IMR-90 (cell line): ENCODE data around the gene ABCC4. TPM values are rescaled to one million over a fixed set of nuclear protein-coding genes. Genes with fewer than 3 reads are reported as not detected.

Source experiments
- ATAC-seq: fragments of 200-7000 bp; cut with Tn5 transposase; 2 replicates; pipeline ENCODE4 v1.9.1; 2020; ENCODE audit warnings: low read depth, mild to moderate bottlenecking, moderate library complexity
- BruUV-seq: library from RNA; stranded (reverse); fragments of 400-500 nt; replicated peaks from 2 replicates; lab custom pipeline; 2021; lab: Mats Ljungman, UMichigan
- CTCF ChIA-PET: fragments of 300-600 bp; formaldehyde crosslinking; extraction: SDS; loops from one replicate; lab custom pipeline; 2021; ENCODE audit warnings: antibody characterized with exemption; lab: Yijun Ruan, JAX
- POLR2A ChIA-PET: fragments of 300-600 bp; sonication (Branson Sonifier 250); formaldehyde crosslinking; loops from one replicate; lab custom pipeline; 2022; ENCODE audit warnings: antibody characterized with exemption; ENCODE audit not compliant: unreplicated experiment; lab: Charles Lee
- DNase-seq: peaks from one replicate; pipeline ENCODE4 v3.0.0; 2013
- H2AFZ ChIP-seq: replicated peaks from 2 replicates; pipeline ENCODE3; 2013; ENCODE audit warnings: low read length, mild to moderate bottlenecking; ENCODE audit not compliant: poor library complexity
- H2AK5ac ChIP-seq: 2 replicates; pipeline ENCODE4 v1.6.1; 2013; ENCODE audit warnings: low read depth, low read length, inconsistent platforms
- H2AK9ac ChIP-seq: replicated peaks from 2 replicates; pipeline ENCODE3; 2013; ENCODE audit warnings: mild to moderate bottlenecking, low read depth, low read length, moderate library complexity; ENCODE audit not compliant: poor library complexity
- H2BK120ac ChIP-seq: 2 replicates; pipeline ENCODE4 v1.6.1; 2013; ENCODE audit warnings: low read depth, low read length, inconsistent platforms
- H2BK15ac ChIP-seq: 3 replicates; pipeline ENCODE4 v1.6.1; 2013; ENCODE audit warnings: low read depth, low read length, inconsistent platforms
- H2BK20ac ChIP-seq: 2 replicates; pipeline ENCODE4 v1.6.1; 2013; ENCODE audit warnings: low read depth, mild to moderate bottlenecking, inconsistent platforms, low read length, moderate library complexity
- H2BK5ac ChIP-seq: 2 replicates; pipeline ENCODE4 v1.6.1; 2013; ENCODE audit warnings: mild to moderate bottlenecking, low read depth, low read length, inconsistent platforms; ENCODE audit not compliant: poor library complexity, severe bottlenecking
- H3K14ac ChIP-seq: replicated peaks from 2 replicates; pipeline ENCODE4 v1.6.1; 2013; ENCODE audit warnings: low read depth, low read length, inconsistent platforms
- H3K18ac ChIP-seq: 2 replicates; pipeline ENCODE4 v1.6.1; 2013; ENCODE audit warnings: low read depth, low read length, control low read depth
- H3K23ac ChIP-seq: 2 replicates; pipeline ENCODE4 v1.6.1; 2013; ENCODE audit warnings: low read depth, low read length, inconsistent platforms
- H3K27ac ChIP-seq: 2 replicates; pipeline ENCODE4 v1.5.1; 2013; ENCODE audit warnings: mild to moderate bottlenecking, control low read depth, low read length; ENCODE audit not compliant: insufficient read depth
- H3K27me3 ChIP-seq: 2 replicates; pipeline ENCODE4 v1.6.1; 2013; ENCODE audit warnings: low read length; ENCODE audit not compliant: control insufficient read depth, insufficient read depth
- H3K36me3 ChIP-seq: 2 replicates; pipeline ENCODE4 v1.6.1; 2013; ENCODE audit warnings: low read length, mixed read lengths; ENCODE audit not compliant: control insufficient read depth, insufficient read depth
- H3K4ac ChIP-seq: 2 replicates; pipeline ENCODE4 v1.6.1; 2013; ENCODE audit warnings: low read depth, low read length, inconsistent platforms
- H3K4me1 ChIP-seq: 2 replicates; pipeline ENCODE4 v1.6.1; 2013; ENCODE audit warnings: low read length, mixed read lengths; ENCODE audit not compliant: control insufficient read depth, insufficient read depth
- H3K4me2 ChIP-seq: 2 replicates; pipeline ENCODE4 v1.6.1; 2013; ENCODE audit warnings: low read depth, mild to moderate bottlenecking, control low read depth, low read length, moderate library complexity
- H3K4me3 ChIP-seq: 2 replicates; pipeline ENCODE4 v1.5.1; 2013; ENCODE audit warnings: low read depth, mild to moderate bottlenecking, control low read depth, low read length, moderate library complexity; ENCODE audit not compliant: insufficient read depth
- H3K56ac ChIP-seq: 2 replicates; pipeline ENCODE4 v1.6.1; 2013; ENCODE audit warnings: low read length, inconsistent platforms; ENCODE audit not compliant: insufficient read depth; ENCODE audit errors: extremely low read depth
- H3K79me1 ChIP-seq, 2 experiments: 2 replicates each; pipeline ENCODE4 v1.6.1; 2013; ENCODE audit warnings: low read length in 2 of 2, inconsistent platforms in 1 of 2, low read depth in 1 of 2
- H3K9ac ChIP-seq: 2 replicates; pipeline ENCODE4 v1.6.1; 2013; ENCODE audit warnings: low read depth, low read length, control low read depth
- H3K9me1 ChIP-seq: 2 replicates; pipeline ENCODE4 v1.6.1; 2013; ENCODE audit warnings: low read length, inconsistent platforms; ENCODE audit not compliant: insufficient read depth
- H3K9me3 ChIP-seq: 2 replicates; pipeline ENCODE4 v1.6.1; 2013; ENCODE audit warnings: low read length; ENCODE audit not compliant: control insufficient read depth, insufficient read depth
- H4K20me1 ChIP-seq: 2 replicates; pipeline ENCODE4 v1.6.1; 2013; ENCODE audit warnings: low read length, inconsistent platforms; ENCODE audit not compliant: insufficient read depth
- H4K5ac ChIP-seq: 2 replicates; pipeline ENCODE4 v1.6.1; 2013; ENCODE audit warnings: mild to moderate bottlenecking, low read depth, low read length, control low read depth
- H4K8ac ChIP-seq, 2 experiments: 2 replicates each; pipeline ENCODE4 v1.6.1; 2013; ENCODE audit warnings: low read depth in 2 of 2, low read length in 2 of 2, control low read depth in 1 of 2, inconsistent platforms in 1 of 2
- H4K91ac ChIP-seq: 2 replicates; pipeline ENCODE4 v1.6.1; 2013; ENCODE audit warnings: low read depth, low read length, inconsistent platforms; ENCODE audit not compliant: insufficient read depth
- BHLHE40 ChIP-seq: fragments of 150-350 bp; IDR thresholded peaks from 2 replicates; pipeline ENCODE4 v1.6.1; 2016; ENCODE audit warnings: mild to moderate bottlenecking, low read depth, low read length
- CEBPB ChIP-seq: IDR thresholded peaks from 2 replicates; pipeline ENCODE4 v1.6.1; 2012; ENCODE audit warnings: low read depth, low read length, improper control_type of control experiment
- CHD1 ChIP-seq: IDR thresholded peaks from 2 replicates; pipeline ENCODE4 v1.6.1; 2012; ENCODE audit warnings: low read depth, low read length, improper control_type of control experiment
- ELK1 ChIP-seq: fragments of 150-350 bp; IDR thresholded peaks from 2 replicates; pipeline ENCODE4 v1.6.1; 2016; ENCODE audit warnings: low read depth, mild to moderate bottlenecking, low read length, moderate library complexity, borderline replicate concordance
- FOS ChIP-seq: fragments of 150-350 bp; IDR thresholded peaks from 2 replicates; pipeline ENCODE4 v1.6.1; 2016; ENCODE audit warnings: low read depth, low read length
- MAFK ChIP-seq: IDR thresholded peaks from 2 replicates; pipeline ENCODE4 v1.6.1; 2012; ENCODE audit warnings: low read depth, low read length, improper control_type of control experiment
- MAZ ChIP-seq: IDR thresholded peaks from 2 replicates; pipeline ENCODE4 v1.6.1; 2012; ENCODE audit warnings: low read depth, mild to moderate bottlenecking, low read length, improper control_type of control experiment, moderate library complexity, borderline replicate concordance
- MXI1 ChIP-seq: IDR thresholded peaks from 2 replicates; pipeline ENCODE4 v1.6.1; 2012; ENCODE audit warnings: low read depth, mild to moderate bottlenecking, low read length, moderate library complexity, borderline replicate concordance
- NFE2L2 ChIP-seq: fragments of 150-350 bp; IDR thresholded peaks from 2 replicates; pipeline ENCODE4 v1.6.1; 2016; ENCODE audit warnings: low read depth, mild to moderate bottlenecking, low read length
- POLR2A ChIP-seq: IDR thresholded peaks from 2 replicates; pipeline ENCODE4 v1.6.1; 2012; ENCODE audit warnings: mild to moderate bottlenecking, low read depth, low read length
- RAD21 ChIP-seq: IDR thresholded peaks from 2 replicates; pipeline ENCODE4 v1.6.1; 2012; ENCODE audit warnings: low read length, improper control_type of control experiment
- RCOR1 ChIP-seq: IDR thresholded peaks from 2 replicates; pipeline ENCODE4 v1.6.1; 2012; ENCODE audit warnings: mild to moderate bottlenecking, low read length, improper control_type of control experiment; ENCODE audit not compliant: insufficient replicate concordance
- RFX5 ChIP-seq: IDR thresholded peaks from 2 replicates; pipeline ENCODE4 v1.8.0; 2012; ENCODE audit warnings: low read depth, mild to moderate bottlenecking, low read length, moderate library complexity
- SMC3 ChIP-seq: fragments of 150-350 bp; IDR thresholded peaks from 2 replicates; pipeline ENCODE4 v1.6.1; 2016; ENCODE audit warnings: low read depth, mild to moderate bottlenecking, antibody characterized with exemption, low read length, moderate library complexity
- WGBS, 2 experiments: methylation state at CpG; one replicate each; pipeline versions ENCODE4 v1.1.5 to v1.1.7; 2013; ENCODE audit warnings: missing lambda C conversion rate in 2 of 2; ENCODE audit not compliant: insufficient read length in 1 of 2; ENCODE audit errors: extremely low coverage in 2 of 2; 5-methylcytosine and 5-hydroxymethylcytosine counted together
- dilution Hi-C: fragments of 300-500 bp; cut with HindIII; formaldehyde crosslinking; loops from one replicate; pipeline ENCODE4 v1.14.3; 2018; ENCODE audit warnings: low sequenced_read_pairs; ENCODE audit not compliant: unreplicated experiment
- in situ Hi-C: fragments of 300-500 bp; cut with MboI; formaldehyde crosslinking; loops from 3 replicates; pipeline ENCODE4 v1.14.3; 2019; ENCODE audit warnings: low sequenced_read_pairs, inconsistent platforms, mixed read lengths
- intact Hi-C: fragments of 100-400 bp; cut with micrococcal nuclease; formaldehyde crosslinking; loops from 2 replicates; pipeline ENCODE4 v1.10.0; 2022
- polyA plus RNA-seq, 3 experiments: library from polyadenylated mRNA; depleted of rRNA; stranded (reverse); fragments of >200 nt; gene quantifications; 2 replicates each; pipeline ENCODE4 v1.2.3, GENCODE V29; 2012; ENCODE audit warnings: low replicate concordance in 1 of 3
- total RNA-seq: library from RNA; depleted of rRNA; stranded (reverse); fragments of >200 nt; gene quantifications from 2 replicates; pipeline ENCODE4 v1.2.3, GENCODE V29; 2012
- TF ChIP-seq, protein P1 (sequence below): conservative IDR thresholded peaks from 2 replicates; pipeline ENCODE4 v1.5.1; 2012; ENCODE audit warnings: mild to moderate bottlenecking, low read depth, low read length, improper control_type of control experiment
- TF ChIP-seq, protein P2 (sequence below): fragments of 150-350 bp; IDR thresholded peaks from 2 replicates; pipeline ENCODE4 v1.6.1; 2017; ENCODE audit warnings: mild to moderate bottlenecking, antibody characterized with exemption, low read length, low read depth

The ABCC4 gene
- total and polyA plus RNA-seq, 2 of the 4 experiments (the other 2 are of a cell fraction), result 16.6 to 41.4 TPM

GRCh38 chr13:95075506-95075905, 225.7 kb downstream of the ABCC4 start:
- H2AK9ac ChIP-seq, result no peak overlapping the region
- dilution Hi-C loops, result no loop called here
- H3K27me3 ChIP-seq, result no peaks in the 10 kb centered on the region
- H3K4ac ChIP-seq, result no peak overlapping the region
- no peak overlapping the region for H4K91ac ChIP-seq
- no peaks in the 10 kb centered on the region for H3K9me3 ChIP-seq
- no peak overlapping the region for H2BK15ac ChIP-seq
- no peak overlapping the region for H2BK120ac ChIP-seq
- CTCF ChIA-PET, result no interaction called here
- POLR2A ChIA-PET, result no interaction called here
- no peak for ATAC-seq
- H3K56ac ChIP-seq, result no peak overlapping the region
- intact Hi-C loops, result no loop called here
- TF ChIP-seq POLR2A, result no peak
- no peak for TF ChIP-seq FOS
- no peak for TF ChIP-seq MAZ
- TF ChIP-seq NFE2L2, result no peak
- TF ChIP-seq CHD1, result no peak
- TF ChIP-seq MXI1, result no peak
- TF ChIP-seq CEBPB, result no peak
- TF ChIP-seq BHLHE40, result no peak
- TF ChIP-seq MAFK, result no peak
- no peak for TF ChIP-seq RFX5
- no peak for TF ChIP-seq RCOR1
- TF ChIP-seq, protein P1, sequence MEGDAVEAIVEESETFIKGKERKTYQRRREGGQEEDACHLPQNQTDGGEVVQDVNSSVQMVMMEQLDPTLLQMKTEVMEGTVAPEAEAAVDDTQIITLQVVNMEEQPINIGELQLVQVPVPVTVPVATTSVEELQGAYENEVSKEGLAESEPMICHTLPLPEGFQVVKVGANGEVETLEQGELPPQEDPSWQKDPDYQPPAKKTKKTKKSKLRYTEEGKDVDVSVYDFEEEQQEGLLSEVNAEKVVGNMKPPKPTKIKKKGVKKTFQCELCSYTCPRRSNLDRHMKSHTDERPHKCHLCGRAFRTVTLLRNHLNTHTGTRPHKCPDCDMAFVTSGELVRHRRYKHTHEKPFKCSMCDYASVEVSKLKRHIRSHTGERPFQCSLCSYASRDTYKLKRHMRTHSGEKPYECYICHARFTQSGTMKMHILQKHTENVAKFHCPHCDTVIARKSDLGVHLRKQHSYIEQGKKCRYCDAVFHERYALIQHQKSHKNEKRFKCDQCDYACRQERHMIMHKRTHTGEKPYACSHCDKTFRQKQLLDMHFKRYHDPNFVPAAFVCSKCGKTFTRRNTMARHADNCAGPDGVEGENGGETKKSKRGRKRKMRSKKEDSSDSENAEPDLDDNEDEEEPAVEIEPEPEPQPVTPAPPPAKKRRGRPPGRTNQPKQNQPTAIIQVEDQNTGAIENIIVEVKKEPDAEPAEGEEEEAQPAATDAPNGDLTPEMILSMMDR, result no peak
- TF ChIP-seq SMC3, result no peak
- TF ChIP-seq, protein P2, sequence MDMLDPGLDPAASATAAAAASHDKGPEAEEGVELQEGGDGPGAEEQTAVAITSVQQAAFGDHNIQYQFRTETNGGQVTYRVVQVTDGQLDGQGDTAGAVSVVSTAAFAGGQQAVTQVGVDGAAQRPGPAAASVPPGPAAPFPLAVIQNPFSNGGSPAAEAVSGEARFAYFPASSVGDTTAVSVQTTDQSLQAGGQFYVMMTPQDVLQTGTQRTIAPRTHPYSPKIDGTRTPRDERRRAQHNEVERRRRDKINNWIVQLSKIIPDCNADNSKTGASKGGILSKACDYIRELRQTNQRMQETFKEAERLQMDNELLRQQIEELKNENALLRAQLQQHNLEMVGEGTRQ, result no peak
- no peak for TF ChIP-seq ELK1
- no peak for TF ChIP-seq RAD21
- no TSS peak for BruUV-seq
- no peak overlapping the region for H2AFZ ChIP-seq
- peaks cover 2 to 7% of the 10 kb centered on the region in 2 experiments; a peak in 3 of 4 replicates for H3K79me1 ChIP-seq
- H3K23ac ChIP-seq, result no peak overlapping the region
- no peak overlapping the region for H3K18ac ChIP-seq
- no peak overlapping the region for H4K5ac ChIP-seq
- no peak overlapping the region for H2BK5ac ChIP-seq
- no peaks in the 10 kb centered on the region; the same call in 1 of the 2 replicates for H4K20me1 ChIP-seq
- no peak overlapping the region for H4K8ac ChIP-seq
- H3K14ac ChIP-seq, result no peak overlapping the region
- H2BK20ac ChIP-seq, result no peak overlapping the region
- H3K9me1 ChIP-seq, result peaks cover 13% of the 10 kb centered on the region
- H3K4me2 ChIP-seq, result no peak overlapping the region
- peaks cover 54% of the 10 kb centered on the region for H3K36me3 ChIP-seq
- in situ Hi-C loops, result no loop called here
- no peaks in the 10 kb centered on the region; the same call in 1 of the 2 replicates for H3K4me1 ChIP-seq
- no peak overlapping the region for H2AK5ac ChIP-seq
- H3K9ac ChIP-seq, result no peak overlapping the region
- 92% methylated on average over 2 of the region's 5 CpGs; no CpG with 5 or more reads in 1 of the 2 experiments for WGBS, 2 experiments
- H3K27ac ChIP-seq, result no peak overlapping the region
- no peak for DNase-seq
- no peak overlapping the region for H3K4me3 ChIP-seq
